Transverse colon (tissue), 4 donors: ENCODE data around the gene BUD13. TPM values are rescaled to one million over a fixed set of nuclear protein-coding genes. Genes with fewer than 3 reads are reported as not detected.
"Not testable (repeated sequence)": the region's sequence is repeated elsewhere in the genome, so short reads cannot be mapped to it uniquely, and the experiment has no call there.

Experiments
- DNase-seq: peaks from one replicate; pipeline ENCODE4 v3.0.0-alpha.2; 2019
- H3K27ac ChIP-seq, 4 donors: fragments of 200-600 bp; sonication (generic); 2 replicates each; pipeline ENCODE4 v1.5.1; 2016 to 2018; ENCODE audit warnings: inconsistent platforms in 4 of 4
- H3K27me3 ChIP-seq: fragments of 200-600 bp; sonication (generic); 2 replicates; pipeline ENCODE4 v1.5.1; 2017; ENCODE audit warnings: inconsistent platforms
- H3K36me3 ChIP-seq, 4 donors: fragments of 200-600 bp; sonication (generic); 2 replicates each; pipeline ENCODE4 v1.5.1; 2017 to 2019; ENCODE audit warnings: inconsistent platforms in 4 of 4
- H3K4me1 ChIP-seq, 4 donors: fragments of 200-600 bp; sonication (generic); 2 replicates each; pipeline ENCODE4 v1.5.1; 2017 to 2020; ENCODE audit warnings: inconsistent platforms in 4 of 4
- H3K4me3 ChIP-seq, 4 donors: fragments of 200-600 bp; sonication (generic); 1 replicate in 1 of 4; 2 replicates in 3 of 4; pipeline versions ENCODE4 v1.5.1 to v1.6.1; 2017 to 2019; ENCODE audit warnings: inconsistent platforms in 4 of 4
- H3K9me3 ChIP-seq, 2 donors: fragments of 200-600 bp; sonication (generic); 2 replicates each; pipeline ENCODE4 v1.5.1; 2017 to 2019; ENCODE audit warnings: inconsistent platforms in 2 of 2
- CTCF ChIP-seq, 5 experiments: fragments of 200-600 bp in 3 of 5; fragments of 450-650 bp in 2 of 5; sonication (generic) in 3 of 5; IDR thresholded peaks; 1 replicate in 2 of 5; 2 replicates in 3 of 5; pipeline ENCODE4 v1.5.1; 2016 to 2017; ENCODE audit warnings: antibody characterized with exemption in 5 of 5, inconsistent platforms in 3 of 5, mild to moderate bottlenecking in 2 of 5, moderate library complexity in 1 of 5
- EP300 ChIP-seq: sonication (generic); formaldehyde crosslinking; IDR thresholded peaks from one replicate; pipeline ENCODE4 v1.6.1; 2017; ENCODE audit warnings: antibody characterized with exemption, low read depth
- POLR2A ChIP-seq: fragments of 450-650 bp; IDR thresholded peaks from one replicate; pipeline ENCODE4 v1.6.1; 2016; ENCODE audit warnings: antibody characterized with exemption, mild to moderate bottlenecking, moderate library complexity
- POLR2AphosphoS5 ChIP-seq, 3 donors: sonication (generic); formaldehyde crosslinking; IDR thresholded peaks; one replicate each; pipeline ENCODE4 v1.6.1; 2016; ENCODE audit warnings: antibody characterized with exemption in 3 of 3
- WGBS, 2 donors: methylation state at CpG; one replicate each; pipeline ENCODE4 v1.1.5; 2018; ENCODE audit warnings: low coverage in 1 of 2; 5-methylcytosine and 5-hydroxymethylcytosine counted together
- in situ Hi-C, 4 donors: fragments of 200-750 bp; cut with MboI; loops; one replicate each; pipeline versions ENCODE4 v1.15.0 to v1.15.1; 2017; ENCODE audit warnings: low sequenced_read_pairs in 3 of 4, low pct_ligation_motif_present in 1 of 4, low pct_unique_long_range_greater_than_20kb in 1 of 4
- intact Hi-C: fragments of 100-400 bp; cut with DNase I; formaldehyde crosslinking; loops from one replicate; pipeline ENCODE4 v1.15.1; 2023; ENCODE audit warnings: low total_unique reads
- total RNA-seq, 4 donors: library from RNA; depleted of rRNA; stranded (reverse); fragments of >200 nt; gene quantifications; one replicate each; pipeline ENCODE4 v1.1.0, GENCODE V29; 2016

Gene BUD13
- total RNA-seq, 4 donors from 2014 or later: 6.7 to 21.9 (median 14.0) TPM

DNA sequence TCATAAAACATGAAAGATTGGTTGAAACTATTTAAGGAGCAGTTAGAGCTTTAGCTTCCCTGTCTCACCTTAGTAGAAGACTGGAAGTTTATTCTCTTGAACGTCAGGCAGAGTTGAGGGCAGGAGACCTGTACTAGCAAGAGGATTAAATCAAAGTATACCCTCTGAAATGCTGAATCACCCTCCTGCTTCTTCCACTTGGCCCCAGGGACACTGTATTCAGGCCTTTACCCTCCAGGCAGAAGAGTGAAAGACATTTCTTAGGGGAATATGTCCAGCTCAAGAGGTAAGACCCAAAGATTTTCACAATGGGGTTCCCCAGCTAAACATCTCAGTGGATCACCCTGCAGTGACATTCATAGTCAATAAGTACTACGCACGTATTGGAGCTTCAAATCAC, 38.4 kb upstream of the BUD13 start:
- no peaks in the 10 kb centered on the region for H3K9me3 ChIP-seq
- no peak for DNase-seq
- 60 to 88% methylated on average over 3 of the region's 3 CpGs for WGBS, 2 donors
- in situ Hi-C loops: no loop called here
- H3K27me3 ChIP-seq: no peaks in the 10 kb centered on the region
- no peak overlapping the region for H3K27ac ChIP-seq
- peaks cover 0 to 7% (median 2%) of the 10 kb centered on the region in 4 donors for H3K4me1 ChIP-seq
- intact Hi-C loops: no loop called here
- H3K36me3 ChIP-seq: no peaks in the 10 kb centered on the region
- H3K4me3 ChIP-seq: no peak overlapping the region
- no peak for TF ChIP-seq CTCF (IDR thresholded peaks at IDR 0.05)
- TF ChIP-seq POLR2A: no peak
- TF ChIP-seq POLR2AphosphoS5 (IDR thresholded peaks at IDR 0.05): no peak
- TF ChIP-seq EP300: no peak

DNA sequence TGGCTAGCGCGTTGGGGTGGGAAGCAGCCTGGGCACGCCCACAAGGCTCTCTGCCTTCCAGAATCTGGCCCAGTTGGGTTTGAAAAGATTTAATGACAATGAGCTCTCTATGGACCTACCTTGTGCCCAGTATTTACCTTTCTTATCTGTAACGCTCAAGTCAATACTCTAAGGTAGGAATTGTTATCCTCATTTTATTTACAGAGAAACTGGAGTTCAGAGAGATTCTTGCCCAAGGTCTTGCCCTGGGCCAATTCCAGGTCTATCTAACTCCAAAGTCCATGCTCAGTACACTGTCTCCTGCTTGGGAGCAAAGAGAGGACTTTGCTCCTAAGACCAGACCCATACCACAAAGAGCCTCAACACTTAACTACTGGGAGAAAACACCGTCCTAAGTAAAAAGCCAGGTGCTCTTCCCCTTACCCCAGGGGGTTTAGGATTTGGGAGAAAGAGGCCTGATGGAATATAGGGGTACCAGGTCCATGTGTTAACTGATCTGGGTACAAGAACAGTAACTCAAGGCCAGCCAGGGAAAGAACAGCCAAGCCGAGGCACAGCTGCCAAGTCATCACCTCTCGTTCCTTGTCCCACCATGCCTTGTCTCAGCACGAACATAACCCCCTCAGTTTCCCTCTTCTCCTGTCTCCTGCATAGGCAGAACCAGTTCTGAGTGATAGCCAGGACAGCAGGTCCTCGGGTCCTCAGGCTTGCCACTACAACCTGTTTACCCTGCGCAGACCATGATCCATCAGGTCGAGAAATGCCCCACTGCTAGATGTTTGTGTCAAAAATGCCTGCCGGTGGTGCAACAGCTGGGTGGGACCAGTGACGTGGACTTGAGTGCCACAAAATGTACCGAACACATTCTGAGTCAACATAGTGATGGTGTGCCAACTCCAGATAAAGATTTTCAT, 35.7 kb upstream of the BUD13 start:
- H3K27ac ChIP-seq: no peak overlapping the region
- peaks cover 0 to 7% (median 2%) of the 10 kb centered on the region in 4 donors for H3K4me1 ChIP-seq
- no peak overlapping the region for H3K4me3 ChIP-seq
- DNase-seq: peak; percentile 48
- TF ChIP-seq CTCF (IDR thresholded peaks at IDR 0.05): no peak
- no peaks in the 10 kb centered on the region for H3K9me3 ChIP-seq
- in situ Hi-C loops (no loop called here), intact Hi-C loops (no loop called here)
- no peaks in the 10 kb centered on the region for H3K27me3 ChIP-seq
- WGBS, 2 donors: 42 to 45% methylated on average over 5 to 14 of the region's 14 CpGs
- H3K36me3 ChIP-seq: no peaks in the 10 kb centered on the region

- no peak for TF ChIP-seq POLR2A
- TF ChIP-seq EP300: no peak
- no peak for TF ChIP-seq POLR2AphosphoS5 (IDR thresholded peaks at IDR 0.05)
- no peak for TF ChIP-seq CTCF (IDR thresholded peaks at IDR 0.05)
- no peak overlapping the region for H3K27ac ChIP-seq
Observed at GRCh38 chr11:116807601-116808261, 34.9 kb upstream of the BUD13 start.

DNA sequence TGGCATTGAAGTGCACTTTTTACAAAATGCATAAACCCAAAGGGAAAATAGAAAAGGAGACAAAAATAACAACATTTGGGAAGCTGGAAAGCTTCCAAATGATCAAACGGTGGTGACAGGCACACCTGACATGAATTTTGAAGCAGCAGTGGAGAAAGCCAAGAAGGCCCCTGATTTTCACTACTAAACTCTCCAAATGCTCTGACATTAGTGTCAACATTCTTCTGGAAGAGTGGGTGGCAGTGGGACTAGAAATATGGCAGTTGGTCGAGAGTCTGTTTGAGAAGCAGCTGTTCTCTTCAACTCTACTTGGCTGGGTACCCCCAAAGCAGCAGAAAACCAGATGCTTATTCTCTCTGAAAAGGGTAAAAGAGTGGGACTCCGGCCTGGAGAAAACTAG, 31.2 kb upstream of the BUD13 start:
- H3K4me3 ChIP-seq: no peak overlapping the region
- peaks cover 0 to 7% (median 2%) of the 10 kb centered on the region in 4 donors for H3K4me1 ChIP-seq
- intact Hi-C loops (no loop called here), in situ Hi-C loops (no loop called here)
- WGBS, 2 donors: 58 to 67% methylated on average over 1 to 3 of the region's 3 CpGs
- no peaks in the 10 kb centered on the region for H3K27me3 ChIP-seq
- TF ChIP-seq POLR2AphosphoS5 (IDR thresholded peaks at IDR 0.05): no peak
- TF ChIP-seq POLR2A: no peak
- no peak for TF ChIP-seq CTCF (IDR thresholded peaks at IDR 0.05)
- TF ChIP-seq EP300: no peak
- DNase-seq: no peak
- no peak overlapping the region for H3K27ac ChIP-seq
- no peaks in the 10 kb centered on the region for H3K36me3 ChIP-seq
- no peaks in the 10 kb centered on the region for H3K9me3 ChIP-seq

More at GRCh38 chr11:116807601-116808261, 34.9 kb upstream of the BUD13 start:
- 81 to 84% methylated on average over 2 to 6 of the region's 6 CpGs for WGBS, 2 donors
- no peaks in the 10 kb centered on the region for H3K9me3 ChIP-seq
- no peak overlapping the region for H3K4me3 ChIP-seq
- no peak for DNase-seq
- in situ Hi-C loops (no loop called here), intact Hi-C loops (no loop called here)
- H3K36me3 ChIP-seq: no peaks in the 10 kb centered on the region
- H3K27me3 ChIP-seq: no peaks in the 10 kb centered on the region
- peaks cover 0 to 7% (median 2%) of the 10 kb centered on the region in 4 donors for H3K4me1 ChIP-seq

DNA sequence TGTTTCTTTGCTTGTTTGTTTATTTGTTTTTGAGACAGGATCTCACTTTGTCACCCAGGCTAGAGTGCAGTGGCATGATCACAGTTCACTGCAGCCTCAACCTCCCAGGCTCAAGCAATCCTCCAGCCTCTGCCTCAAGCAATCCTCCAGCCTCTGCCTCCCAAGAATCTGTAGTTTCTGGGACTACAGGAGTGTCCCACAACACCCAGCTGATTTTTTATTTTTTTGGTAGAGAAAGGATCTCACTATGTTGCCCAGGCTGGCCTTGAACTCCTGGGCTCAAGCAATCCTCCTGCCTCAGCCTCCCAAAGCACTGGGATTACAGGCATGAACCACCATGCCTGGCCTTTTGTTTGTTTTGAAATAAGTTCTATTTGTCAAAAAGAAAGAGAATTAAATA, 28.9 kb upstream of the BUD13 start:
- H3K9me3 ChIP-seq, H3K36me3 ChIP-seq, in situ Hi-C loops, H3K4me1 ChIP-seq, intact Hi-C loops, DNase-seq, H3K27ac ChIP-seq, H3K27me3 ChIP-seq, H3K4me3 ChIP-seq: not testable (repeated sequence)
